IPS-11a (cell line): ENCODE data around the gene CTBP1.

Experiments used
- H3K4me3 ChIP-seq: one replicate; pipeline ENCODE4 v1.5.1; 2013; ENCODE audit warnings: low read depth, low read length, control low read depth

CTBP1 gene

GRCh38 chr4:1250921-1251772 lies 2.2 kb upstream of the CTBP1 start:
- H3K4me3 ChIP-seq = no peak overlapping the region

- H3K4me3 ChIP-seq = no peak overlapping the region
Observed at GRCh38 chr4:1250527-1250812, 1.5 kb upstream of the CTBP1 start.

DNA sequence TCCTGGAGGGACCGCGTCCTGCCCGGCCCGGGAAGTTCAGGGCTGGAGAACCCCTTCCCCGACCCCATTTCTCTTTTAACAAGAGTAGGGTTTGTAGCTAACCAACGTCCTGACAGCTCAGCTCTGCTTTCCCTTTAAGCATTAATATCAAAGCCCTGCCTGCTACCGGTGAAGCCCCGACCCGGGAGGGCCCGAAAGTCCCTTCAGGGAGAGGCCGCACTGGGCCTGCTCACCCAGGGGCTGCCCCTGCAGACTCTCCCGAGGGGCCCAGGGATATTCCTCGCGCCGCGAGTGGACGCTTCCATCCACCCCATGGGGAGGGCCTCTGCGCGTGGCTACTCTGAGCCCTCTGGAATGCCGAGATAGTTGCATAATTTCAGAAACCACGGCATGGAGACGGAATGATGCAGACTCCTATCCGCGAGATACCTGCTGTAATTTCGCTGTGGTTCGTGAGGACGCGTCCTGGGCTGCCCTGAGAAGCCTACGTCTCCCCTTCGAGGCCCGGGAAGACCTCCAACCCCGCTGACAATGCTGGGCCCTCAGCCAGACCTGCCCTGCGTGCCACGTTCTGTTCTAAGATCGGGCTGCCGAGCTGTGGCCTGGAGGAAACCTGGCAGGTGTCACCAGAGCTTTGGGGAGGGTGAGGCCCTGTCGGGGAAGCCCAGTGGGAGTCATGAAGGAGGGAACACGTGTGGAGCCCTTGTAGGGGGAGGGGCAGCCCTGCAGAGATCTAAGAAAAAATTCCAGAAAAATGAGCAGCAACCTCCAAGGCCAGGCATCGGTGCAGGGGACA lies 999 bp upstream of the CTBP1 start:
- H3K4me3 ChIP-seq = peak overlapping the region; percentile 48

- H3K4me3 ChIP-seq = peak overlapping the region; percentile 48
Observed at GRCh38 chr4:1249148-1249730, 309 bp upstream of the CTBP1 start.

GRCh38 chr4:1247864-1248244 lies 1.1 kb downstream of the CTBP1 start:
- H3K4me3 ChIP-seq = peak overlapping the region; percentile 69

DNA sequence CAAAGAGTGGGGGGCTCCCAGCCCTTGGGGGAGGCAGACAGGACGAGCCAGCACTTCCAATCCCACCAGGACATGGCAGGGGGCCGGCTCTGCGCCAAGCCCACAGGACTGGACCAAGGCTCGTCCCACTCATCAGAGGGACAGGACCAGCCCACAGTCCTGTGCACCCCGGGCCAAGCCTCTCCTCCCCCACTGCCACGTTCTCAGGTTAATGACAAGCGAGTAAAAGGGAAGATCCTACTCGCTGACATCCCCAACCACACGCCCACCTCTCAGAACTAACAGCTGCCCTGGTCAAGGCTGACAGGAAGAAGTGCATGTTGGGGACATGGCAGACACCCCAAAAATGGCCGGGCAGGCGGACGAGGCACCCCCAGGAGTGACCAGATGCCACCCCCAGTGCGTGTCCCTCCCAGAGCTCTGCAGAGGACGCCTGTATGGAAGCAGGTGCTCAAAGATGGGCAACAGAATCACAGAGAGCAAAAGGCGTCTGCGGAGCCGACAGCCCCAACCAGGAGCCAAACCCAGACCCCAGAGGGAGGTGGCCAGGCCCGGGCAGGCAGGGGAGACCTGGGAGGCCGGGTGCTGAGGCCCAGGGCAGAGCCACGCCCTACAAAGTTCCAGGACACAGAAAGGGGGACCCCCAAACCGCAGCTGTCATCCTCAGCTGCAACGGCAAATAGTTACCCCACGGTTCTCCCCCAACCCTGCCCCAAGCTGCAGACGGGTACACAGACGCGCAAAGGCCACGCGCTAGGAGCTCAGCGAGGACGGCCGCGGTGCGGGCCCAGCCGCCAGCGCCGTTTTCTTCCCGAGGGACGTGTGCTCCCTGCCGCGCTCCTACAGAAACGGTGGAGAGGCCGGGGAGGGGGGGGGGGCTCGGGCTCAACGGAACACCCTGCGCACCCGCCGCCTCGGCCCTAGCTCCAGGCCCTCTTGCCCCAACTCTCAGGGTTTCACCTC lies 1.7 kb downstream of the CTBP1 start:
- peak overlapping the region; percentile 69 for H3K4me3 ChIP-seq

GRCh38 chr4:1246111-1246881 lies 2.6 kb downstream of the CTBP1 start:
- no peak overlapping the region for H3K4me3 ChIP-seq

- H3K4me3 ChIP-seq = no peak overlapping the region
Observed at GRCh38 chr4:1245481-1246051, 3.4 kb downstream of the CTBP1 start.

- no peak overlapping the region for H3K4me3 ChIP-seq
Observed at GRCh38 chr4:1244978-1245471, 3.9 kb downstream of the CTBP1 start.

DNA sequence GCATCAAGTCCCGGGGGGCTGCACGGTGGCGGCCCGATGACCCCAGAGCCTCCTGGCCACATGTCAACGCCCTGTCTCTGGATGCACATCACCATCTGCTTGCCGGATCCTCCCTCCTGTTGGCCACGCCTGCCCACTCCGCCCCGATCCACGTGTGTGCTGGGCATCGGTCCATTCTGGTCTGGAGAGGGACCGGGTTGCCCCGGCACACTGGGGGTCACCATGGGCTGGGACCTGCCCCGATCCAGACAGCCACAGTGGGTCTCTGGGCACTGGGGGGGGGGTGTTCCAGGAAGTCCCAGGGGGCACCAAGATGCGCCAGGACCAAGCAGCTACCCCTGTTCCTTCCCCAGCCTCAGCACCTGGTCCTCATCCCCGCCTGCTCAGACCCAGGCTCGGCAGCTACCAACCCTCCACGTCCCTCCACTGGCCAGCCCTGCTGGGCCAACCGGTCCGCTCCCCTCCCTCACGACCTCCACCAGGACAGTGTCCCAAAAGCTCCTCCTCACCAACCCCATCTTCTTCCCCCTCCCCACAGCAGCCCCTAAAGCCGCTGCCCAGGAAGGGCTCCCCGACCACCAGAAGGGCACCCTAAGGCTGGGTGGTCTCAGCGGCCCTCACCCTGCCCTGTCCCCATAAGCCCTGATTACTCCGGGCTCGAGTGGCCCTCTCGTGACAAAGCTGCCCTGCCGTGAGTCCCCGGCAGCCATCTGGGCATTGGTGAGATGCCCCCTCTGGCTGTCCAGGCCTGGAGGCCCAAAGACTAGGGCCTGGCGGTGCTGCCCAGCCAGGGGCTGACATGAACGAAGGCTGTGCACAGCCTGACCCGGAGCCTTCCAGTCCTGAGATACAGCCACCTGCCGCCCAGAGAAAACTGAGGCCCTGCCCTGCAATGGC lies 4.6 kb downstream of the CTBP1 start:
- H3K4me3 ChIP-seq = no peak overlapping the region

GRCh38 chr4:1243451-1244080 lies 5.4 kb downstream of the CTBP1 start:
- H3K4me3 ChIP-seq = no peak overlapping the region

DNA sequence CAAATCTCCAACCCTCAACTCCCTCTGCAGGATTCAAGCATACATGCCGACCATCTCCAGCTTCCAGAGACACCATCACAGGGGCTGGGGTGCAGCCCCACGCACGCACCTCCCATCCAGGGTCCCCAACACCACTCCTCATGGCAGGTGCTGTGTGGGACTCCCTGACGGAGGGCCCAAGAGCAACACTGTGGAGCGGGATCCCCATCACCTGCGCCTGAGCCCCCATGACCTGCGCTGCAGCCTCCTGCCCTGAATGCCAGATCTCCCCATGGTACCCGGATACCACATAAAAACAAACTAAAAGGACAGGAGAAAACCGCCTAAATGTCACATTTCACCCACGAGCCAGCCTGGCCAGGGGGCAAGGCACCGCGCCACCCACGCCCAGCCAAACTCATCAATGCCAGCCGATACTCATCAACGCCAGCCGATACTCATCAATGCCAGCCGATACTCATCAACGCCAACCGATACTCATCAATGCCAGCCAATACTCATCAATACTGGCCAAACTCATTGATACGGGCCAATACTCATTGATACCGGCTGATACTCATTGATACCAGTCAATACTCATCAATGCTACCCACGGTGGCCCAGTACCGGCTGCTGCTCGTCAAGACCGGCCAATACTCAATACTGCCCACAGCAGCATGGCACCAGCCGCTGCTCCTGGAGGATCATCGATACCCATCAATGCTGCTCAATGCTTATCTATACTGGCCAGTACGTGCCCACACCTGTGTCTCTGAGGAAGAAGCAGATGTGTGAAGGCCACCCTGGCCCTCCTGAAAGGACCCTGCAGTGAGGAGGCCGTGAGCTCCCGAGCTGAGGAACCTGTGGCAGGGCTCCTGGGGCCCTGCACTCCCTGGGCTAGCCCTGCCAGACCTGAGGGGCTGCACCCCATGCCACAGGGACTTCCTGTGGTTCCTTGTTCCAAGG lies 6.2 kb downstream of the CTBP1 start:
- H3K4me3 ChIP-seq = no peak overlapping the region

- H3K4me3 ChIP-seq = no peak overlapping the region
Observed at GRCh38 chr4:1241936-1242505, 6.9 kb downstream of the CTBP1 start.

DNA sequence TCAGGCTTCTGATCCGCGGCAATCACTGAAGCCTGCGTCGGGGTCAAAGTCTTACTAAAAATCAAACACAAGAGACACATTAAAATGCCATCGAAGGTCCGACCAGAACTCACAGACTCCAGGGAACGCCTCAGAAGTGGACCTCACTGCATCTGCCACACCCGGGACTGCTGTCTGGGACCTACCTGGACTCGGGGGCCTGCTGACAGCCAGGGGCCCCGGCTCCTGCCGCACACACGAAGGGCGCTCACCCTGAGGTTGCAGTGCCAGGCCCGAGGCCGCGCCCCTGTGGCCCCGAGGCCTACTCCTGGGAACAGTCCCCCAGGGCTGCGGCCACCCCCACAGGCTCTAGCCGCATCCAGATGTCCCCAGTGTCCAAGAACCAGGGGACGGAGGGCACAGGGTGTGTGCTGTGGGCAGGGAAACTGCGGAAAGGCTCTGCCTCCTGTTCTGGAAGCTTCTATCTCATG lies 7.4 kb downstream of the CTBP1 start:
- H3K4me3 ChIP-seq = no peak overlapping the region

- no peak overlapping the region for H3K4me3 ChIP-seq
Observed at GRCh38 chr4:1240721-1241465, 8.0 kb downstream of the CTBP1 start.

GRCh38 chr4:1239950-1240307 lies 9.0 kb downstream of the CTBP1 start:
- no peak overlapping the region for H3K4me3 ChIP-seq
